Measurements from ENCODE around the gene CRLF2.
"Not testable (repeated sequence)": the region's sequence is repeated elsewhere in the genome, so short reads cannot be mapped to it uniquely, and the experiment has no call there.

CRLF2 gene

GRCh38 chrX:1213971-1214370, 1.5 kb upstream of the CRLF2 start:
- no peak for DNase-seq (ENCODE audit: low spot score)

- DNase-seq (ENCODE audit: low spot score), result no peak
These were observed 1.6 kb downstream of the CRLF2 start for GRCh38 chrX:1210844-1211243.

GRCh38 chrX:1207496-1208025, 4.9 kb downstream of the CRLF2 start:
- no peak for DNase-seq (ENCODE audit: low spot score)

- peak; percentile 25 for DNase-seq (ENCODE audit: low spot score)
These were observed 6.5 kb downstream of the CRLF2 start for GRCh38 chrX:1205681-1206611.

- no peak for DNase-seq (ENCODE audit: low spot score)
These were observed 10.2 kb downstream of the CRLF2 start for GRCh38 chrX:1202251-1202650.

- DNase-seq (ENCODE audit: low spot score), result no peak
These were observed 16.0 kb downstream of the CRLF2 start for GRCh38 chrX:1196436-1196835.

GRCh38 chrX:1192196-1192595, 20.3 kb downstream of the CRLF2 start:
- DNase-seq (ENCODE audit: low spot score), result not testable (repeated sequence)

GRCh38 chrX:1190596-1191145, 21.8 kb downstream of the CRLF2 start:
- DNase-seq (ENCODE audit: low spot score), result no peak

- no peak for DNase-seq (ENCODE audit: low spot score)
These were observed 26.9 kb downstream of the CRLF2 start for GRCh38 chrX:1185561-1185960.

GRCh38 chrX:1182211-1182610, 30.2 kb downstream of the CRLF2 start:
- DNase-seq (ENCODE audit: low spot score), result no peak

GRCh38 chrX:1181661-1182060, 30.8 kb downstream of the CRLF2 start:
- DNase-seq (ENCODE audit: low spot score), result not testable (repeated sequence)

GRCh38 chrX:1181170-1181569, 31.3 kb downstream of the CRLF2 start:
- DNase-seq (ENCODE audit: low spot score), result no peak

GRCh38 chrX:1178580-1179057, 33.8 kb downstream of the CRLF2 start:
- no peak for DNase-seq (ENCODE audit: low spot score)

GRCh38 chrX:1176531-1177320, 35.7 kb downstream of the CRLF2 start:
- DNase-seq (ENCODE audit: low spot score), result not testable (repeated sequence)

GRCh38 chrX:1174609-1175545, 37.6 kb downstream of the CRLF2 start:
- not testable (repeated sequence) for DNase-seq (ENCODE audit: low spot score)

- DNase-seq (ENCODE audit: low spot score), result not testable (repeated sequence)
These were observed 39.0 kb downstream of the CRLF2 start for GRCh38 chrX:1173435-1173834.

GRCh38 chrX:1172496-1172895, 40.0 kb downstream of the CRLF2 start:
- DNase-seq (ENCODE audit: low spot score), result no peak

GRCh38 chrX:1171915-1172314, 40.5 kb downstream of the CRLF2 start:
- DNase-seq (ENCODE audit: low spot score), result not testable (repeated sequence)

GRCh38 chrX:1170243-1170642, 42.2 kb downstream of the CRLF2 start:
- no peak for DNase-seq (ENCODE audit: low spot score)

- no peak for DNase-seq (ENCODE audit: low spot score)
These were observed 43.3 kb downstream of the CRLF2 start for GRCh38 chrX:1169189-1169588.

- no peak for DNase-seq (ENCODE audit: low spot score)
These were observed 44.4 kb downstream of the CRLF2 start for GRCh38 chrX:1167918-1168481.

Data from AG08396 (cell line).